Measurements from ENCODE around the gene SLC2A11.

DNA sequence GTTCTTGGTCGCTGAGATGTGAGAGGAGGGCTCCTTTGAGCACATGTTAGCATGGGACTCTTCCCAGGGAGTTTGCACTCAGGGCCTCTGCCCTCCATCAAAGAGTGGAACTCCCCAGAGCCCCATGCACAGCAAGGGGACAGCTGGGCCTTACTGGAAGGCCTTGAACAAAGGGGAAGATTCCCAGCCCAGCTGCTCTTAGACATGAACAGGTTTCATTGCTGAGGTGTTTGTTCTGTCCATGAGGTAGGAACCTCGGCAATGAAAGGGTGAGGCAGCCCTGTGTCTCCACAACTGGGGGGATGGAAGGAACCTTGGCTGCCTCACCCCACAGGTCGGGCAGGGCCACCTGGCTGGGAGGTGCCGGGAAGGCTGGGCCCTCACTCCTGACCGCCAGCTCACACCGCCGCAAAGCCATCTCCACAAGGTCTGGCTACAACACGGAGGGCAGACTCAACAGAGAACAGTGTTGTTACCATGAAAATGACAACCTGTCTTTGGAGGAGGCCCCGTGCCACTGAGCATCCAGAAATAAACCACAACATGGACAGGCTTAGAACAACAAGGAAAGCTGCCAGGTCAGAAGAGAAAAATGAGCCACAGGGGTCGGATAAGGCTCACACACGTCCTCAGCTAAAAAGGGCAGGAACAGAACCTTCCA lies 22.1 kb upstream of the SLC2A11 start:
- TF ChIP-seq CTCF (conservative IDR thresholded peaks at IDR 0.05; ENCODE audit: low read length) (no peak), EZH2phosphoT487 (IDR thresholded peaks at IDR 0.05; ENCODE audit: borderline replicate concordance, low read depth, low read length) (no peak)

Measured in OCI-LY7 (cell line).